ENCODE results near the gene CYP4F22. TPM values are rescaled to one million over a fixed set of nuclear protein-coding genes. Genes with fewer than 3 reads are reported as not detected.
"Not testable (repeated sequence)": the region's sequence is repeated elsewhere in the genome, so short reads cannot be mapped to it uniquely, and the experiment has no call there.

Gene CYP4F22
- total and polyA plus RNA-seq, 2 donors from 2014 or later, result 0.09 TPM; not detected in 1

DNA sequence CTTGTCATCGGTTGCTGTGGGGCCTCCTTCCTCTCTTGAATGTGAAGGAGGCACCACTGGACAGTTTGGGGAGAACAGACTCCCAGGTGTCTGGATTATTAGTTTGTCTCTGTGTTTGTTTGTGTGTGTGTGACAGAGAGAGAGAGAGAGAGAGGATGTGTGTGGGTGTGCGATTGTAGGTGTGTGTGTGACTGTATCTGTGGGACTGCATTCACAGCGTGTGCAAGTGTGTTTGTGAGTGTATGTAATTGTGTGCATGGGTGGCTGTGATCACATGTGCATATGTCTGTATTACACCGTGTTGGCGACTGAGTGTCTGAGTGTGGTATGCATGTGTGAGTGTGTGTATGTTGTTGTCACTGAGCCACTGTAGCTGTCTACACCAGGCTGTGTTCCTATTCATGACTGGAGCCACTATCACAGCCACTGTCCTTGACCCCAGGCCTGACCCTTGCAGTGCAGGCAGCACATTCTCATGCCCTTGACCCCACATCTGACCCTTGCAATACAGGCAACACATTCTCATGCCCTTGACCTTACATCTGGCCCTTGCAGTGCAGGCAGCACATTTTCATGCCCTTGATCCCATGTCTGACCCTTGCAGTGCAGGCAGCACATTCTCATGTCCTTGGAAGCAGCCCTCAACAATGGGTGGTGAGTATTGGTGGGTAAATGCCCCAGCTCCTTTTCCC, 81.6 kb downstream of the CYP4F22 start:
- Histone ChIP-seq H3K36me3 (ENCODE audit: control insufficient read depth in 2 of 3, insufficient read depth in 3 of 3, low read length in 3 of 3) (no peaks in the 10 kb centered on the region), H3K4me3 (ENCODE audit: low read length in 3 of 3) (no peak overlapping the region), H3K9ac (ENCODE audit: low read length in 3 of 3) (no peak overlapping the region), H3K9me3 (ENCODE audit: control insufficient read depth in 2 of 3, insufficient read depth in 1 of 3, low read length in 3 of 3) (no peaks in the 10 kb centered on the region), H3K27me3 (ENCODE audit: control insufficient read depth, insufficient read depth, low read length) (no peaks in the 10 kb centered on the region), H3K4me1 (ENCODE audit: control insufficient read depth in 2 of 3, insufficient read depth in 2 of 3, low read depth in 1 of 3, low read length in 3 of 3) (no peaks in the 10 kb centered on the region), H3K27ac (ENCODE audit: low read depth in 2 of 2, low read length in 2 of 2) (no peak overlapping the region)
- intact Hi-C loops (cut with DNase I), result no loop called here
- no peak for DNase-seq
- TF ChIP-seq, protein P1, sequence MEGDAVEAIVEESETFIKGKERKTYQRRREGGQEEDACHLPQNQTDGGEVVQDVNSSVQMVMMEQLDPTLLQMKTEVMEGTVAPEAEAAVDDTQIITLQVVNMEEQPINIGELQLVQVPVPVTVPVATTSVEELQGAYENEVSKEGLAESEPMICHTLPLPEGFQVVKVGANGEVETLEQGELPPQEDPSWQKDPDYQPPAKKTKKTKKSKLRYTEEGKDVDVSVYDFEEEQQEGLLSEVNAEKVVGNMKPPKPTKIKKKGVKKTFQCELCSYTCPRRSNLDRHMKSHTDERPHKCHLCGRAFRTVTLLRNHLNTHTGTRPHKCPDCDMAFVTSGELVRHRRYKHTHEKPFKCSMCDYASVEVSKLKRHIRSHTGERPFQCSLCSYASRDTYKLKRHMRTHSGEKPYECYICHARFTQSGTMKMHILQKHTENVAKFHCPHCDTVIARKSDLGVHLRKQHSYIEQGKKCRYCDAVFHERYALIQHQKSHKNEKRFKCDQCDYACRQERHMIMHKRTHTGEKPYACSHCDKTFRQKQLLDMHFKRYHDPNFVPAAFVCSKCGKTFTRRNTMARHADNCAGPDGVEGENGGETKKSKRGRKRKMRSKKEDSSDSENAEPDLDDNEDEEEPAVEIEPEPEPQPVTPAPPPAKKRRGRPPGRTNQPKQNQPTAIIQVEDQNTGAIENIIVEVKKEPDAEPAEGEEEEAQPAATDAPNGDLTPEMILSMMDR (IDR thresholded peaks at IDR 0.05; ENCODE audit: borderline replicate concordance, extremely low read depth, insufficient read depth), result no peak
- FAIRE-seq, result no peak

DNA sequence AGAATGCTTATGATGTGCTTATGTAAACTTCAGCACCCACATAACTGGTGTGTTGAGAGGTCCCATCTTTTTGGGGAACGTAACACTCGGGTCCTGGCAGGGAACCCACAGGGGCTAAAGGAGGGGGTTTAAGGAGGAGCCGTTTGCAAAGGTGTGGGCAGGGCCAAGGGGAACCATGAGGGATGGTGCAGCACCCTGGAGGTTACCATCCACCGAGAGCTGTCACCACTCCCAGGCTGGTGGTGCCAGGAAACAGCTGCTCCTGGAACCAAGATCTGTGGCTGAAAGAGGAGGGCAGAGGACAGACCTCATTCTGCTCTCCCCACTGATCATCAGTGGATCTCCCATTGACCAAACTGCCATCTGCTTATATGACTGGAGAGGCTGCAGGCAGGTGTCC, 83.5 kb downstream of the CYP4F22 start:
- H3K9ac ChIP-seq (ENCODE audit: low read length in 3 of 3), result no peak overlapping the region
- no peak overlapping the region for H3K4me3 ChIP-seq (ENCODE audit: low read length in 3 of 3)
- no peaks in the 10 kb centered on the region for H3K9me3 ChIP-seq (ENCODE audit: control insufficient read depth in 2 of 3, insufficient read depth in 1 of 3, low read length in 3 of 3)
- FAIRE-seq (no peak), DNase-seq (no peak)
- TF ChIP-seq, protein P1 (IDR thresholded peaks at IDR 0.05; ENCODE audit: borderline replicate concordance, extremely low read depth, insufficient read depth), result no peak
- H3K27me3 ChIP-seq (ENCODE audit: control insufficient read depth, insufficient read depth, low read length), result no peaks in the 10 kb centered on the region
- intact Hi-C loops (cut with DNase I), result no loop called here
- no peak overlapping the region for H3K27ac ChIP-seq (ENCODE audit: low read depth in 2 of 2, low read length in 2 of 2)
- no peaks in the 10 kb centered on the region for H3K4me1 ChIP-seq (ENCODE audit: control insufficient read depth in 2 of 3, insufficient read depth in 2 of 3, low read depth in 1 of 3, low read length in 3 of 3)
- H3K36me3 ChIP-seq (ENCODE audit: control insufficient read depth in 2 of 3, insufficient read depth in 3 of 3, low read length in 3 of 3), result no peaks in the 10 kb centered on the region

DNA sequence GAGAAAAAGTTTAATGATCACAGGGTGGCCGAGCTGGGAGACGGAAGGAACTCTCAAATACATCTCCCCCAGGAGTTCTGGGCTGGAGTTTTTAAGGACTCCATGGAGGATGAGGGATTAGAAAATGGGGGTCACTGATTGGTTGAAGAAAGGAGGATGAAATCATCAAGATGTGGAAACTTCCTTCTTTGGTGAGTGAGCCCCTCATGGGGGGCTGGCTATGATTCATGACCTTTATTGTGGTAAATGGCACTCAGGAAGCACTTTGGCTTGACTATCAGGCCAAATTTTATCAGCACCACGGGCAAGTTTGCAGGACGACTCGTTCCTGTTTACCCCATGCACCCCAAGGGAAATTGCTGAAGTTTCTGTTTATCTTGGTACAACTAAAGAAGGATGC, 84.2 kb downstream of the CYP4F22 start:
- intact Hi-C loops (cut with DNase I); H3K36me3 ChIP-seq (ENCODE audit: control insufficient read depth in 2 of 3, insufficient read depth in 3 of 3, low read length in 3 of 3); FAIRE-seq; H3K27me3 ChIP-seq (ENCODE audit: control insufficient read depth, insufficient read depth, low read length); DNase-seq; H3K27ac ChIP-seq (ENCODE audit: low read depth in 2 of 2, low read length in 2 of 2); H3K9me3 ChIP-seq (ENCODE audit: control insufficient read depth in 2 of 3, insufficient read depth in 1 of 3, low read length in 3 of 3); H3K9ac ChIP-seq (ENCODE audit: low read length in 3 of 3); H3K4me3 ChIP-seq (ENCODE audit: low read length in 3 of 3); H3K4me1 ChIP-seq (ENCODE audit: control insufficient read depth in 2 of 3, insufficient read depth in 2 of 3, low read depth in 1 of 3, low read length in 3 of 3): not testable (repeated sequence)

DNA sequence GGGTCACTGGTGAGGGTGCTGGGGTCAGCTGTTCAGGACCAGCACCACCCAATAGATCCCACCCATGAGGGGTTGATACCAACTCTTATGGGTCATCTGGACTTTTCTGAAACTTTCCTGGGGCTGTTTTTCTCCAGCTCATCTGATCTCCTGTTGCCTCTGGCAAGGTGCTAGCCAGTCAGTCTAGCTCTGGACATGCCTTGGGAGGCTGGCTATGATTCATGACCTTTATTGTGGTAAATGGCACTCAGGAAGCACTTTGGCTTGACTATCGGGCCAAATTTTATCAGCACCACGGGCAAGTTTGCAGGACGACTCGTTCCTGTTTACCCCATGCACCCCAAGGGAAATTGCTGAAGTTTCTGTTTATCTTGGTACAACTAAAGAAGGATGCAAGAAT, 85.4 kb downstream of the CYP4F22 start:
- H3K4me3 ChIP-seq (ENCODE audit: low read length in 3 of 3); FAIRE-seq; H3K4me1 ChIP-seq (ENCODE audit: control insufficient read depth in 2 of 3, insufficient read depth in 2 of 3, low read depth in 1 of 3, low read length in 3 of 3); H3K9me3 ChIP-seq (ENCODE audit: control insufficient read depth in 2 of 3, insufficient read depth in 1 of 3, low read length in 3 of 3); DNase-seq; H3K36me3 ChIP-seq (ENCODE audit: control insufficient read depth in 2 of 3, insufficient read depth in 3 of 3, low read length in 3 of 3); H3K9ac ChIP-seq (ENCODE audit: low read length in 3 of 3); intact Hi-C loops (cut with DNase I); H3K27me3 ChIP-seq (ENCODE audit: control insufficient read depth, insufficient read depth, low read length); H3K27ac ChIP-seq (ENCODE audit: low read depth in 2 of 2, low read length in 2 of 2): not testable (repeated sequence)
